Muscle of leg (tissue), 11 donors: ENCODE data around the gene PDLIM7. TPM values are rescaled to one million over a fixed set of nuclear protein-coding genes. Genes with fewer than 3 reads are reported as not detected.

Experiments used
- DNase-seq: peaks from one replicate; pipeline ENCODE4 v3.0.0; 2013
- H3K27ac ChIP-seq: one replicate; pipeline ENCODE4 v1.5.1; 2013; ENCODE audit warnings: mild to moderate bottlenecking, low read length, control low read depth
- H3K27me3 ChIP-seq: one replicate; pipeline ENCODE4 v1.6.1; 2013; ENCODE audit warnings: low read length; ENCODE audit not compliant: control insufficient read depth, insufficient read depth
- H3K36me3 ChIP-seq: one replicate; pipeline ENCODE4 v1.6.1; 2013; ENCODE audit warnings: low read length; ENCODE audit not compliant: control insufficient read depth, insufficient read depth
- H3K4me1 ChIP-seq: one replicate; pipeline ENCODE4 v1.6.1; 2013; ENCODE audit warnings: low read length; ENCODE audit not compliant: control insufficient read depth, insufficient read depth
- H3K4me3 ChIP-seq: one replicate; pipeline ENCODE4 v1.5.1; 2013; ENCODE audit warnings: low read length, control low read depth
- H3K9me3 ChIP-seq: replicated peaks from 2 replicates; pipeline ENCODE4 v1.6.1; 2013; ENCODE audit warnings: low read depth, low read length; ENCODE audit not compliant: control insufficient read depth
- WGBS: methylation state at CpG from one replicate; pipeline ENCODE4 v1.1.5; 2013; ENCODE audit warnings: missing lambda C conversion rate; ENCODE audit not compliant: insufficient coverage; 5-methylcytosine and 5-hydroxymethylcytosine counted together
- polyA plus RNA-seq, 8 donors: library from polyadenylated mRNA; unstranded; fragments of 120-200 nt; gene quantifications; one replicate each; pipeline versions ENCODE4 v1.2.1 to v1.2.3, GENCODE V29; 2013; ENCODE audit warnings: inconsistent platforms in 1 of 8, low replicate concordance in 1 of 8; ENCODE audit not compliant: insufficient read length in 8 of 8, insufficient read depth in 1 of 8
- total RNA-seq: library from RNA; stranded (reverse); fragments of 120-200 nt; gene quantifications from one replicate; pipeline ENCODE4 v1.2.4, GENCODE V29; 2013

The PDLIM7 gene
- total and polyA plus RNA-seq, 9 donors = 97.1 to 458 (median 269) TPM

GRCh38 chr5:177501874-177502678 is 4.7 kb upstream of the PDLIM7 start:
- DNase-seq = no peak
- Histone ChIP-seq H3K27me3 (peaks cover 4% of the 10 kb centered on the region), H3K4me1 (peaks cover 34% of the 10 kb centered on the region), H3K27ac (no peak overlapping the region), H3K9me3 (no peaks in the 10 kb centered on the region), H3K36me3 (peaks cover 12% of the 10 kb centered on the region), H3K4me3 (no peak overlapping the region)
- WGBS = 56% methylated on average over 8 of the region's 9 CpGs

GRCh38 chr5:177500685-177501522 is 3.5 kb upstream of the PDLIM7 start:
- Histone ChIP-seq H3K4me3 (no peak overlapping the region), H3K36me3 (peaks cover 16% of the 10 kb centered on the region), H3K9me3 (no peaks in the 10 kb centered on the region), H3K27me3 (peaks cover 4% of the 10 kb centered on the region), H3K27ac (peak overlapping the region; percentile 71), H3K4me1 (peaks cover 41% of the 10 kb centered on the region)
- peak; percentile 91 for DNase-seq
- WGBS = 22% methylated on average over 7 of the region's 10 CpGs

DNA sequence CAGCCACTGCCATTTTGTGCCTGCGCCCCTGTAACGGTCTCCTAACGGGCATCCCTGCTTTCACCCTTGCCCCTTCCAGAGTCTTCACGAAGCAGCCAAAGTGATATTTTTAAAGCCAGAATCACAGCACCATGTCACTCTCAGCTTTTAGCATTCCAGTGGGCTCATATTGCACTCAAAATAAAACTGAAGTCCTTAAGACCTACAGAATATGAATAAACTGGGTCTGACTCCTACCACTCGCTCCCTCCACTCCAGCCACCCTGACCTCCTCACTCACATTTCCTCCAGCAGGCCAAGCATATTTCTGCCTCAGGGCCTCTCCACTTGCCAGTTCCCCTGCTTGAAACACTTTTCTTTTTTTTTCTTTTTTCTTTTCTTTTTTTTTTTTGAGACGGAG is 2.4 kb upstream of the PDLIM7 start:
- WGBS = 75% methylated on average over 5 of the region's 6 CpGs

GRCh38 chr5:177498013-177498787 is 796 bp upstream of the PDLIM7 start:
- Histone ChIP-seq H3K4me3 (peak overlapping the region; percentile 89), H3K4me1 (peaks cover 68% of the 10 kb centered on the region), H3K9me3 (no peaks in the 10 kb centered on the region), H3K27ac (peak overlapping the region; percentile 71), H3K27me3 (peaks cover 4% of the 10 kb centered on the region), H3K36me3 (peaks cover 17% of the 10 kb centered on the region)
- 17% methylated on average over 33 of the region's 48 CpGs for WGBS
- DNase-seq = no peak

More for the DNA sequence above, 2.4 kb upstream of the PDLIM7 start:
- Histone ChIP-seq H3K27me3 (peaks cover 4% of the 10 kb centered on the region), H3K27ac (peak overlapping the region; percentile 47), H3K4me1 (peaks cover 51% of the 10 kb centered on the region), H3K36me3 (peaks cover 19% of the 10 kb centered on the region), H3K4me3 (no peak overlapping the region), H3K9me3 (no peaks in the 10 kb centered on the region)
- DNase-seq = no peak

DNA sequence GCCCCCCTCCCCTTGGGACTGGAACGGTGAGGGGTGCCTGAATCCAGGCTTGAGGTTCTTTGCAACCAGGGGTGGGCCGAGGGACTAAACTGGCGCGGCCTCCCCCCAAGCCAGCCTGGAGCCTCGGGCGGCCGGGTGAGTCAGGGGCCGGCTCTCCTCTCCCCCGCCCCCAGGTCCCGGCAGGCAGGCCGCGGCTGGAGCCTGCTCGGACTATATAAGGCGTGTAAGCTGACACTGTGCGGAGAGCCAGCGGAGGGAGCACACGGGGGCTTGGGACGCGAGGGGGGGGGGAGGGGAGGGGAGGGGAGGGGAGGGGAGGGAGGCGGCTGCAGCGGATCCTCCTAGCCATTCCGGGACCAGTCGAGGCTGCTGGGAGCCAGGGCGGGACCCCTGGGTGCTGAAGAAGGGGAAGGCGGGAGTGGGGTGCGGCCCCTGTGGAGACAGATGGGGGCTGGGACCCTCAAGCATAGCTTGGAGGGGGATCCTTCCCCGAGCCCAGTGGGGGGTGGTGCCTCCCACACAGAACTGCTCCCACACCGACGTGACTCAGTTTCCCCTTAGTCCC is 595 bp downstream of the PDLIM7 start:
- Histone ChIP-seq H3K9me3 (no peaks in the 10 kb centered on the region), H3K4me1 (peaks cover 81% of the 10 kb centered on the region), H3K27me3 (peaks cover 4% of the 10 kb centered on the region), H3K4me3 (peak overlapping the region; percentile 89), H3K36me3 (peaks cover 30% of the 10 kb centered on the region), H3K27ac (peak overlapping the region; percentile 97)
- WGBS = 1% methylated on average over 11 of the region's 29 CpGs
- peak; percentile 98 for DNase-seq

DNA sequence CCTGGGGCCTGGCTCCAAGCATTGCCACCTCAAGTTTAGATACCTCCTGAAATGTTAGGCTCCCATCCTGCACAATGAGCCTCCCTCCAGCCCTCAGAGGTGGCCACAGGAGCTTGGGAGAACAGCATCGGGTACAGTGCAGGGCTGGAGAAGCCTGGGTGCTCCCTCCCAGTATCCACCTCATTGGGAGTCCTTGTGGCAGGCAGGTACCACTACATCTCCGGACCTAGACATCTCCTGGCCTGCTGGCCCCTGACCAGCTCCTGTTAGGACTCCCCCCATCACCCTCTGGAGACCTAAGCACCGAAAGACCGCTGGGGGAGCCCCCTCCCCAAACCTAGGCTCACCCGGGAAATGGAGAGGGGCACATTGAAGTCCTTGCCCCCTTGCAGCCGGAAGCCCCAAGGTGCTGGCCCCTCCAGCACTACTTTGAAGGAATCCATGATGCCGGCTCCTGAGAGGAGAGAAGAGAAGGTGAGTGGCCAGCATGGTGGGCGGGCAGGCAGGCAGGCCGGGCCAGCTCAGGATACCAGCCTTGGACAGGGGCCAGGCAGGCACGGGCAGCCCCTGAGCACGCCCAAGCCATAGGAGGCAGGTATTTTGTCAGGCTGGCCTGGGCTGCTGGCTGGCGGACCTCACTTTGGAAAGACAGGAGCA is 1.2 kb downstream of the PDLIM7 start:
- H3K27ac ChIP-seq = peak overlapping the region; percentile 94
- H3K9me3 ChIP-seq = no peaks in the 10 kb centered on the region
- DNase-seq = no peak
- WGBS = 8% methylated on average over 9 of the region's 12 CpGs
- peaks cover 32% of the 10 kb centered on the region for H3K36me3 ChIP-seq
- H3K27me3 ChIP-seq = peaks cover 4% of the 10 kb centered on the region
- peak overlapping the region; percentile 89 for H3K4me3 ChIP-seq
- peaks cover 80% of the 10 kb centered on the region for H3K4me1 ChIP-seq

- H3K36me3 ChIP-seq = peaks cover 40% of the 10 kb centered on the region
- H3K27me3 ChIP-seq = peaks cover 4% of the 10 kb centered on the region
- H3K4me3 ChIP-seq = peak overlapping the region; percentile 89
- H3K4me1 ChIP-seq = peaks cover 80% of the 10 kb centered on the region
- H3K27ac ChIP-seq = peak overlapping the region; percentile 94
- no peaks in the 10 kb centered on the region for H3K9me3 ChIP-seq
- WGBS = 43% methylated on average over 10 of the region's 14 CpGs
- DNase-seq = peak; percentile 92
These were observed 2.0 kb downstream of the PDLIM7 start for GRCh38 chr5:177495243-177496060.

DNA sequence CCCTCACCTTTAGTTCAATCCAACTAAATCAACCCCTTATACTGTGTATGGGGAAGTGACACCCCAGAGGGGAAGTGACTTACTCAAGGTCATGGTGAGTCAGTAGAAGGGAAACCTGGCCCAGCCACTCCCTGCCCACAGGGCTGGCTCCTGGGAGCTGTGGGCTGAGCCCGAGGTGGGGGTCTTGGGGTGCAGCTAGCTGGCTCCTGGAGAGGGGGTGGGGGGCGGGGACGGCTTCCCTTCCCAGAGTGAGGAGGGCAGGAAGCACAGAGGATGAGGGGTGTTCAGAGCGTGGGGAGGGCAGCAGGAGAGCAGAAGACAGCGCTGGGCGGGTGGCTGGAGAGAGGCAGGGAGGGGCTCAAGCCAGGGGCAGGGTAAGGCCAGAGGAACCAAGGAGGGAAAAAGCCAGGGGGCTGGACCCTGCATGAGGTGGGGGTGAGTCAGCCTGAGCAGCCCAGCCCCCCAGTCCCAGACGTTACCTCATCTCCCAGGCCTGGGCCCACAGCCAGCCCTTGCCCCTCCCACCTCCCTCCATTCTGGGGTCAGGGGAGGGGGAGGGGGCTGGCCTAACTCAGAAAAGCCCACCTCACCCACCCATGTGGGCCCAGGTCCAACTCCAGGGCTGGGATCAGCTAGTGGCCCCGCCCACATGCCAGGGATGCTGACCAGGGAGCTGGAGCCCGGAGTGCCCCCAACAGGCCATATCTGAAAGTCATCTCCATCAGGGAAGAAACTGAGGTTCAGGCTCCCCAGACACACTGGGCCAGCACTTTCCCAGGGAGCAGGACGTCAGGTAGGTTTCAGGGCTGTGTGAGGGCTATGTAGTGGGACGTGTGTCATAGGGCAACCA is 2.8 kb downstream of the PDLIM7 start:
- WGBS = 25% methylated on average over 7 of the region's 11 CpGs
- peak; percentile 87 for DNase-seq
- Histone ChIP-seq H3K9me3 (no peaks in the 10 kb centered on the region), H3K36me3 (peaks cover 49% of the 10 kb centered on the region), H3K27me3 (peaks cover 4% of the 10 kb centered on the region), H3K27ac (peak overlapping the region; percentile 94), H3K4me3 (peak overlapping the region; percentile 89), H3K4me1 (peaks cover 79% of the 10 kb centered on the region)
